Stimulated activated naive CD8-positive, alpha-beta T cell treated with anti-CD3 and anti-CD28 coated beads, Interleukin-15, Interleukin-2, amounts not matched to agents 100 ng/mL and 50 ng/mL, for 24 hours (primary cell): ENCODE data around the gene DCK.

ENCODE experiments used
- H3K27ac Mint-ChIP-seq: one replicate; pipeline ENCODE4 v1.8.0; 2021; ENCODE audit warnings: mild to moderate bottlenecking, mixed read lengths
- H3K27me3 Mint-ChIP-seq: one replicate; pipeline ENCODE4 v1.8.0; 2021; ENCODE audit warnings: mixed read lengths
- H3K36me3 Mint-ChIP-seq: one replicate; pipeline ENCODE4 v1.8.0; 2021; ENCODE audit warnings: low read depth, mixed read lengths
- H3K4me1 Mint-ChIP-seq: one replicate; pipeline ENCODE4 v1.8.0; 2021; ENCODE audit warnings: low read depth, mixed read lengths
- H3K4me3 Mint-ChIP-seq: one replicate; pipeline ENCODE4 v1.8.0; 2021; ENCODE audit warnings: mild to moderate bottlenecking, mixed read lengths
- H3K9me3 Mint-ChIP-seq: one replicate; pipeline ENCODE4 v1.8.0; 2021; ENCODE audit warnings: mixed read lengths

The DCK gene

DNA sequence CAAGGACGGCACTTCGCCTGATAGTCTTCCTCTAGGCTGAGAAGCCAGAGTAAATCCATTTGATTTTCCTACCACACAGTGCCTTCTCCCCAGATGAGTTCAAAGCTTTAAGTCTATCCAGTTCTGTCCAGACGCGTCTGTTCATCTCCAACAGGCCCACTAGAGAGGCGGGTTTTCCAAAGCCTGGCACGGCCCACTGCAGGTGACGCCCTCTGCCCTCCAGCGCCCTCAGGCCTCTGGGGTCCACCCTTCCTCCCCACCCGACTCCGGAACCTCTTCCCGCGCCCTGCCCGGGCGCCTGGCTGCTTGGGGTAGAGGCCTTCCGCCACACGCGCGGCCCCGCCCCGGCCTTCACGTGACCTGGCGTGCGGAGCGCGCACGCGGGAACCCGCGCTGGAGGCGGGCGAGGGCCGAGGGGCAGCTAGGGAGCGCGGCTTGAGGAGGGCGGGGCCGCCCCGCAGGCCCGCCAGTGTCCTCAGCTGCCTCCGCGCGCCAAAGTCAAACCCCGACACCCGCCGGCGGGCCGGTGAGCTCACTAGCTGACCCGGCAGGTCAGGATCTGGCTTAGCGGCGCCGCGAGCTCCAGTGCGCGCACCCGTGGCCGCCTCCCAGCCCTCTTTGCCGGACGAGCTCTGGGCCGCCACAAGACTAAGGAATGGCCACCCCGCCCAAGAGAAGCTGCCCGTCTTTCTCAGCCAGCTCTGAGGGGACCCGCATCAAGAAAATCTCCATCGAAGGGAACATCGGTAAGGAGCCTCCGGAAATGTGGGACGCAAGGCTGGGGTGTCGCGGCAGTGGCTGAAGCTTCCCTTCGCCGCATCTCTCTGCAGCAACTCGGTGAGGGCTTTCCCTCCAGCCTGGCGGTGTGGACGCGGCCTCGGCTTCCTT lies at the start of gene DCK:
Gene DCK, plus strand, starts transcription at position 469 of the 888 bp plus-strand sequence. Its CDS starts 187 bp downstream, at position 656.
- Mint-ChIP-seq H3K4me3 (peak within 1 kb of the TSS; percentile 95), H3K9me3 (no peaks in the 10 kb centered on the region), H3K27ac (peak within 1 kb of the TSS; percentile 94), H3K4me1 (peaks cover 49% of the 10 kb centered on the region), H3K27me3 (no peaks in the 10 kb centered on the region), H3K36me3 (peaks cover 34% of the 10 kb centered on the region)

DNA sequence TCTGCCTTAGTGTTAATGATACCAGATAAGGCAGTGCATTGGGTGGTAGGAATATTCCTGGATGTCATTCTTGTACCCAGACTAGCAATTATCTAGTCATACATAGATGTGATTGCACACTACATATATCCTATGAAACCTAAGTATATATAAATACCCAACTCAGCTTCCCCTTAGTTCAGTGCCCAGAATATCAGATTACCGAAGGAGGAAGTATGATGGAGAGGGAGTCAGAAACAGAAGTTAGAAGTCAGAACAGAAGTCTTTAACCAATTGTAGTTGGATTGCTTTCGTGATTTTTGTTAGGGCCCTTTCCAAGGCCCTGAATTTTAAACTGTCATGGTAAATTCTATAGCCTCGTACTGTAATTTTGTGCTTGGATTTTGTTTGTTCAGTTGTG lies 48.4 kb upstream of the DCK start:
- Mint-ChIP-seq H3K27ac (no peak overlapping the region), H3K4me1 (peaks cover 26% of the 10 kb centered on the region), H3K36me3 (peaks cover 3% of the 10 kb centered on the region), H3K4me3 (no peak overlapping the region), H3K27me3 (no peaks in the 10 kb centered on the region), H3K9me3 (no peaks in the 10 kb centered on the region)

DNA sequence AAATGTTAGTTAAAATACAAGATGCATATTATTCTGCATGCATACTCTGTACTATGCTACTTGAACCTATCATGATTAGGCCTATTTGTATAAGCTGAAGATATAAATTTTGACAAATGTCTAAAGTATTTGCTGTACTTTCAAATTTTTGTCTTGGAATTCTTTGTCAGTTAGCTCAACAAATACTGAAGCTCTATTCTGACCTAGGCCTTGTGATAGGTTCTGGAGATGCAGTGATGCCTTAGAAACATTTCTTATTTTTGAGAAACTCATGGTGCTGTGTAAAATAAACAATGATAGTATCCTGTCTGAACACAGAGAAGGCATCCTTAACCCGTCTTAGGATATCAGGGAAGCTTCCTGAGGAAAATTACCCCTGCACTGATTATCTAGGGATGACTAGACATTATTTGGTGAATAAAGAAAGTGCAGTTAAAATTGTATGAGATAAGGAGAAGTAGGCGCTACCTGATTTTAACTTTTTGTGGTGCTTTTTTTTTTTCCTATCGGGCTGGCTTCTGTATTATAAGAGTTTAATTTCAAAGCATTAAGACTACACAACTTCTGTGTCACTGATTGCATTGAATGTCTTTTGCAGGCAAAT lies 47.9 kb upstream of the DCK start:
- Mint-ChIP-seq H3K27me3 (no peaks in the 10 kb centered on the region), H3K36me3 (peaks cover 3% of the 10 kb centered on the region), H3K4me3 (no peak overlapping the region), H3K4me1 (peaks cover 26% of the 10 kb centered on the region), H3K9me3 (no peaks in the 10 kb centered on the region), H3K27ac (no peak overlapping the region)

DNA sequence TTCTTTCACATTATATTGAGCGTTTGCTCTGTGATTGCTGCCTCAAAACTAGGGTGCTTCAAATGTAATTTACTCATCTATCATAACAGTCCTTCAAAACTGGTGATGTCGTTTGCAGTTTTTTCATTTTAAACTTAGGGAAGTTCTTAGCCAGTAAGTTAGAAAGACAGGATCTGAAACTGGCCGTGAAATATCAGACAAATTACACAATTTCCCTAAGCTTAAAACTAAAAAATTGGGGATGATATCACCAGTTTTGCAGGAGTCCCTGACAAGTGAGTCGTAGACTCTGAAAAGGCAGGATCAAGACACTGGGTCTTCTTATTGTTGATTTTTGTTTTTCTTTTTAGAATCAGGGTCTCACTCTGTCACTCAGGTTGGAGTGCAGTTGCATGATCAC lies 46.5 kb upstream of the DCK start:
- H3K36me3 Mint-ChIP-seq, result no peaks in the 10 kb centered on the region
- H3K27ac Mint-ChIP-seq, result no peak overlapping the region
- no peaks in the 10 kb centered on the region for H3K27me3 Mint-ChIP-seq
- H3K9me3 Mint-ChIP-seq, result no peaks in the 10 kb centered on the region
- peaks cover 26% of the 10 kb centered on the region for H3K4me1 Mint-ChIP-seq
- H3K4me3 Mint-ChIP-seq, result no peak overlapping the region

DNA sequence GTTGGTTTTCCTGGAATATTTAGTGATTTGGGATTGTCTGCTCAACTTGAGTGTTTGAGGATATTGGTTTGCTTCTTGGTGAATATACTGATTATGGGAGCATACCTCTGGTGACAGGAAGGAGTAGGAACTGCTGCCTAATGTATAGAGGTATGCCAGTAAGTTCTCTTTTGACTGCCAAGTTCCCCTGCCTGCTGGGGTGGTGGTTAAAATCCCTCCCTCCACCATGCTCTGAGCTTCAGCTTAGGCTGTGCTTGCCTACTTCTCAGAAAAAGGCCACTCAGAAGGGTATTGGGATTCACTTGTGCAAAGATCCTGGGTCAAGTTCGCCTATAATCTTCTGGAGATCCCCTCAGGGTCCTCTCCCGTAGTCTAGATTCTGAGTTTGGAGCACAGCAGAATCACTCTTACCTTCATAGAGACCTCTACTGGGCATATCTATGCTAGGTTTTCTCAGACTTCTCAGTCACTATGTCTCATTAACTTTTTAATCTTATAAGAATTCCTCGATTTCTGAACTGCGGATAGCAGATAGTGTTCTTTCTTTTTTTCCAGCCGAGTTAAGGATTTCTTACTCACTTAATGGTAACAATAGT lies 44.7 kb upstream of the DCK start:
- H3K9me3 Mint-ChIP-seq, result no peaks in the 10 kb centered on the region
- no peaks in the 10 kb centered on the region for H3K36me3 Mint-ChIP-seq
- no peaks in the 10 kb centered on the region for H3K27me3 Mint-ChIP-seq
- no peak overlapping the region for H3K27ac Mint-ChIP-seq
- H3K4me1 Mint-ChIP-seq, result peaks cover 22% of the 10 kb centered on the region
- no peak overlapping the region for H3K4me3 Mint-ChIP-seq

DNA sequence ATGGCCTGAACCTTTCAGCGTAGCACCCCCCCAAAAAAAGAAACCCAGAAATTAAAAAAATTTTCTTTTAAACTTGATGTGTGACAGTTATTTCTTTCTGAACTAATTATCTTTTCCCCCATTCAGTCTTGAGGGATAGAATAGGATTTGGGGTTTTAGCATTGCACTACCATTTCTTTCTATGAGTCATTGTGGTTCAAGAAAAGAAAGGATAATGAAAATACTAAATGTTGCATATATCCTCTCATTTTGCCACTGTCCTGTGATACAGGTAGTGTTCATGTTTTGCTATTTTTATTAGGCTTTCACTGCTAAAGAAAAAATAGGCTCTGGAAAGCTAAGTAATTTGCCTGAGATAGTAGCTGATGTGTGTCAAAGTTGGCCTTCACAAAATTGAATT lies 39.4 kb upstream of the DCK start:
- H3K36me3 Mint-ChIP-seq, result no peaks in the 10 kb centered on the region
- H3K27ac Mint-ChIP-seq, result no peak overlapping the region
- no peaks in the 10 kb centered on the region for H3K9me3 Mint-ChIP-seq
- H3K27me3 Mint-ChIP-seq, result no peaks in the 10 kb centered on the region
- H3K4me3 Mint-ChIP-seq, result no peak overlapping the region
- peaks cover 12% of the 10 kb centered on the region for H3K4me1 Mint-ChIP-seq

DNA sequence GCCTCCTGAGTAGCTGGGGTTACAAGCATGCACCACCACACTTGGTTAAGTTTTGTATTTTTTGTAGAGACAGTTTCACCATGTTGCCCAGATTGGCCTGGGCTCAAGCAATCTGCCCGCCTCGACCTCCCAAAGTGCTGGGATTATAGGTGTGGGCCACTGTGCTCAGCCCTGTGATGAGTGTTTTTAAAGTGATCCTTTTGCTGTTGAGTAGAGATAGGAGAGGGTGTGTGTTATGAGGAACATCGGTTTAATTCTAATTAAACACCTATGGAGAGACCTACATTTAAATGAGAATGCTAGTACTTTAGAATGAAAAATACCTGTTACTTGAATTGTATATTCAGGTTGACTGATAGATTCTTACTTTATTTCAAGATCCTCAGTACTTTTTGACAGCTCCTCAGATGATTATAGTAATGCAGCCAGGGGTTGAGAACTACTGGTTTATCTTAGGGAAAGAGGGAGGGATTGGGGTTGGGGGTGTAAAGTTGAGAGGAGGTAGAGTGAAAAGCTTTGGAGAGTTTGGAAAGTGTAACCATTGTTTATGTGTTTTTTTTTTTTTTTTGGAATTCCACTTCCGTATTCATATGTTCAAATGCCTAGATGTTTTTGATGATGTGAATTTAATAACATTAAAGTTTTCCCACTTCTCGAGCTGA lies 36.8 kb upstream of the DCK start:
- peaks cover 4% of the 10 kb centered on the region for H3K36me3 Mint-ChIP-seq
- H3K27ac Mint-ChIP-seq, result no peak overlapping the region
- H3K4me1 Mint-ChIP-seq, result peaks cover 12% of the 10 kb centered on the region

DNA sequence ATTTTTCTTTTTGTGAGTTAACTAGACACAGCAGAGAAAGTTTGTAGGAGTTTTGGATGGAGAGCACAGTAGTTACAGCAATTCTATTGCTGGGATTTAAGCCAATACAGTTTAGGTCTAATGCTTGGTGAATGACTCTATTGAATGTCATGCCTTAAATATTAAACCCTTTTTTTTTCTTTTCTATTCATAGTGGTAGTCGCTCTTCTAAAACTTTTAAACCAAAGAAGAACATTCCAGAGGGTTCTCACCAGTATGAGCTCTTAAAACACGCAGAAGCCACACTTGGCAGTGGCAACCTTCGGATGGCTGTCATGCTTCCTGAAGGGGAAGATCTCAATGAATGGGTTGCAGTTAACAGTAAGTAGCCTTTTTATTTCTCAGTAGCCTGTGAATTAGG lies 34.8 kb upstream of the DCK start:
- H3K27me3 Mint-ChIP-seq, result no peaks in the 10 kb centered on the region
- H3K4me3 Mint-ChIP-seq, result no peak overlapping the region
- peaks cover 6% of the 10 kb centered on the region for H3K4me1 Mint-ChIP-seq
- no peaks in the 10 kb centered on the region for H3K9me3 Mint-ChIP-seq
- H3K36me3 Mint-ChIP-seq, result peaks cover 7% of the 10 kb centered on the region
- H3K27ac Mint-ChIP-seq, result no peak overlapping the region

More for the DNA sequence above, 36.8 kb upstream of the DCK start:
- H3K9me3 Mint-ChIP-seq, result no peaks in the 10 kb centered on the region
- H3K4me3 Mint-ChIP-seq, result no peak overlapping the region
- H3K27me3 Mint-ChIP-seq, result no peaks in the 10 kb centered on the region

DNA sequence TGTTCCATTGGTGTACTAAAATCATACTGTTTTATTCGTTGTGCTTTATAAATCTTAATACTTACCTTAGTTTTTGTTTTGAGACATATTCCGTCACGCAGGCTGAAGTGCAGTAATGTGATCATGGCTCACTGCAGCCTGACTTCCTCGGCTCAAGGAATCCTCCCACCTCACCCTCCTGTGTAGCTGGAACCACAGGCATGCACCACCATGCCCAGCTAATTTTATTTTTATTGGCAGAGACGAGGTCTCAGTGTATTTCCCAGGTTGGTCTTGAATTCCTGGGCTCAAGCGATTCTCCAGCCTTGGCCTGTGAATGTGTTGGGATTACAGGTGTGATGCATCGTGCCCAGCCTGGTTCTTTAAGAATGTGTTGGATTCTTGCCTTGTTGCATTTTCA lies 24.4 kb upstream of the DCK start:
- Mint-ChIP-seq H3K9me3 (no peaks in the 10 kb centered on the region), H3K27me3 (no peaks in the 10 kb centered on the region), H3K36me3 (peaks cover 10% of the 10 kb centered on the region), H3K4me1 (peaks cover 4% of the 10 kb centered on the region), H3K27ac (no peak overlapping the region), H3K4me3 (no peak overlapping the region)

DNA sequence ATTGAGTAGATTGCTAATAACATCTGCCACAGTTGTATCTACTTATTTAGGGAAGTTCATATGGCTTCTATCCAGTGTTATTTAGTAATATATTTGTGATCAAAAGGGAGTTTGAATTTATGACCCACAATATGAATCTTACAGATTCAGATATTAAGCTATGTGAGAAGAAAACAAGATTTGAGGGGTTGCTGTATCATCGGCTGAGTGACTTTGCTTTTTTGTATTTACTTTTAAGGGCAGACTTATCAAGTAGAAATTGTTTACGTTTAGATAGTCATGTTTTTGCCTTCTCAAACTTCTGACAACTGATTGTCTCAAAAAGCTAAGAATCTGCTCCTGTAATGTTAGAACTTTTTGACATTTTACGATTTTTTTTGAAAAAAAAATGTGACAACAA lies 17.2 kb upstream of the DCK start:
- Mint-ChIP-seq H3K4me1 (peaks cover 4% of the 10 kb centered on the region), H3K9me3 (no peaks in the 10 kb centered on the region), H3K27me3 (no peaks in the 10 kb centered on the region), H3K36me3 (peaks cover 26% of the 10 kb centered on the region), H3K27ac (no peak overlapping the region), H3K4me3 (no peak overlapping the region)

DNA sequence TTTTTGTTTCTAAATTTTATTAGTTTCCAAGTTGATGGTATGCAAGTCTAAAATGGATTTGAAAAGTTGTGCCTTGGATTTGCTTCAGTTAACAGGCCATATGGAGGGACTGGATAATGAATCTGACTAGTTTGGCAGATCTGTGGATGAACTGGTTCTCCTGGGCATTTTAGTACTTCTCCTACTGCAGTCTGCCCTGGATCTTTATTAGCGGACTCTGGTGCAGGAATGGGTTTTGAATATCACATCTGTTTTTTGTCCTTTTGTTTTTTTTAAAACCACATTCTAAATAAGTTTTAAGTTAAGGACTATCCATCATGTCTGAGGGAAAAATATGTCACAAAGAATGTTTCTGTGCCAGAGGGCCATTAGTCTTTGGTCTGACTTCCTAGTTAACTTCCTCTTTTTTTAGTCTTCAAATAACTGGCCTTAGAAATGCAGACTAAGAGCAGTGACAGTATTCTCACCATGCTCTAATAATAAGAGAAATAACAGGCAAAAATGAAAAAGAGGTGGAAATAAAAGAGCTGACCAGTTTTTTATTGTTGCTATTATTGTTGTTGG lies 13.9 kb upstream of the DCK start:
- peaks cover 18% of the 10 kb centered on the region for H3K36me3 Mint-ChIP-seq

DNA sequence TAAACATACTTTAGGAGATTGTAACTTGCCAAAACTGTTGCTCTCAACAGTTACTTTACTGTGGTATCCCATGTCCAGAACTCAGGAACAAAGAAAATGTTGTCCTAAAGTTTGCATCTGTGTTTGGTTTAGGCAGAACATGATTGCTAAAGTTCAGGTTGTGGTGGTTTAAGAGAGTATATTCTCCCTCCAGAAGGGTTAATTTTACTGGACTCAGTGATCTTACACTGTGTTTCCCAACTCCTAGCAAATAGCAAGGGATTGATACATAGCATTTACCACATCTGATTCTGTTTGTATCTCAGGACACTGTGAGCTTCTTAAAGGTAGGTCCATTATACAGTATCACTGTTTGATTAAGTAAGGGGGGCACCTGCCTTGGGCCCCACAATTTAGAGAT lies 13.3 kb upstream of the DCK start:
- no peaks in the 10 kb centered on the region for H3K9me3 Mint-ChIP-seq
- no peaks in the 10 kb centered on the region for H3K4me1 Mint-ChIP-seq
- H3K36me3 Mint-ChIP-seq, result peaks cover 17% of the 10 kb centered on the region
- no peaks in the 10 kb centered on the region for H3K27me3 Mint-ChIP-seq
- no peak overlapping the region for H3K27ac Mint-ChIP-seq
- no peak overlapping the region for H3K4me3 Mint-ChIP-seq

More for the DNA sequence above, 13.9 kb upstream of the DCK start:
- Mint-ChIP-seq H3K27me3 (no peaks in the 10 kb centered on the region), H3K9me3 (no peaks in the 10 kb centered on the region), H3K4me3 (no peak overlapping the region), H3K27ac (no peak overlapping the region), H3K4me1 (no peaks in the 10 kb centered on the region)

DNA sequence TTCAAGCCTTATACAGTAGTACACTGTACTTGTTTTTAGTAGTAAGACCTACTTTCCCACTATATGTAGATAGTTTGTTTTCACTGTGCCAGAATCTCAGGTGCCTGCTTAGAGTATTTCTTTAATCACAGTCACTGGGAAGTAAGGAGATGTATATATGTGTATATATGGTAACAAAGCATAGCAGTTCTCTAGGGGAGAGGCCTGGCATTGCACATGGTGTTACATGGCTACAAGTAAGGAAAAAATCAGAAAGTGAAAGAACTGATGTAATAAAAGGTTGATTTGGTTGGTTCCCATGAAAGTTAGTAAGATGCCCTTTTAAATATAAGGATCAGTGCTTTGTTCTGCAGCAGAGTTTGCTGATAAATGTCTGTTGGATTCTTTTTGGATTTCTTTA lies 9.3 kb upstream of the DCK start:
- no peak overlapping the region for H3K27ac Mint-ChIP-seq
- H3K9me3 Mint-ChIP-seq, result no peaks in the 10 kb centered on the region
- H3K4me3 Mint-ChIP-seq, result no peak overlapping the region
- peaks cover 4% of the 10 kb centered on the region for H3K36me3 Mint-ChIP-seq
- H3K4me1 Mint-ChIP-seq, result no peaks in the 10 kb centered on the region
- H3K27me3 Mint-ChIP-seq, result no peaks in the 10 kb centered on the region

DNA sequence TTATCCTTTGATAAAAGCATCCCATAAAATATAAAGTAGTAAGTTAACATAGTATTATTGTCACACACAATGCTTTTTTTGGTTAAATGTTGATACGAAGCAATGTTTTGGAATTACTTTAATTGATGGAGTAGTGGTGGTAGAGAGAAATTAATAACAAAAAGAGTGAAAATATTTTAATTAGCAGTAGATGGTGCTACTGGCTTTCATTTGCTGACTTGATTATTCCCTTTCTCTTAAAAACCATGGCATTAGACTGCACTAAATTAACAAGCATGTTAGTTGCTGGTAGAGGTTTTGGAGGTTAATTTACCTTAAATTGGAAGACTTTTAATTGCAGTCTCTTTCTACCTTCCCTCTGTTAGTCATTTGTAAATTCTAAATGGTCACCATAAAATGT lies 8.9 kb upstream of the DCK start:
- Mint-ChIP-seq H3K27me3 (no peaks in the 10 kb centered on the region), H3K9me3 (no peaks in the 10 kb centered on the region), H3K4me1 (no peaks in the 10 kb centered on the region), H3K4me3 (no peak overlapping the region), H3K27ac (no peak overlapping the region), H3K36me3 (peaks cover 2% of the 10 kb centered on the region)

DNA sequence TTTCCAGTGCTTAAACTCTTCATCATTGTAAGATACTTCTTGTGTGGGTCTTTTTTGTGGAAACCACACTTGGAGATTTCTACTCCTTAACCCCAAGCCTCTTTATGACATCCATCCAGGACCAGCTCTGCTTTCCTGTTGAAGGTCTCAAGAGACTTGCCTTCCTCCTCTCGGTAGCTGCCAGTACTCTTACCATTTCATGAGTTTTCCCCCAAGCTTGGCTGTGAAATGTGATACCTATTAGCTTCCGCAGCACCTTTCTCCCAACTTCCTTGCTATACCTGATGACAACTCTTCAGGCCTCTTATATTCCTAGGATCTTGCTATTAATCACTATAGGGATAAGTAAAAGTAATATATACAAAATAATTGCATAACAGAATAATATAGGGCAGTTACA lies 1.9 kb upstream of the DCK start:
- no peaks in the 10 kb centered on the region for H3K27me3 Mint-ChIP-seq

More for the DNA sequence above, 1.9 kb upstream of the DCK start:
- Mint-ChIP-seq H3K9me3 (no peaks in the 10 kb centered on the region), H3K4me3 (no peak overlapping the region), H3K36me3 (peaks cover 21% of the 10 kb centered on the region), H3K4me1 (peaks cover 32% of the 10 kb centered on the region), H3K27ac (no peak overlapping the region)
